Measurements from ENCODE around the gene SURF2.

DNA sequence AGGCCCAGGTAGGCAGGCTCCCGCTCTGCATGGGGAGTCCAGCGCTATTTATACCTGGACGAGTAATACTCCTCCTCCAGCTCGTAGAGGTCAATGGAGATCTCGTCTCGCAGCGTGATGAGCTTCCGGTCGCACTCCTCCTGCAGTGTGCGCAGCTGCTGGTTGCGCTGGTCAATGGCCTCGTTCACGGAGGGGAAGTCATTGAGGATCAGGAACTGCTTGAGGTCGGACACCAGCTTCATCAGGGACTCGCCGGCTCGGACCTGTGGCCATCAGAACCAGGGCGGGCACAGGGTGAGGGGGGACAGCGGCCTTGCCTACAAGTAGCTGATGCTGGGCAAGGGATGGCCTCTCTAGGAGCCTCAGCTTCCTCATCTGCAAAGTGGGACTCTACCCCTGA lies 12.3 kb upstream of the SURF2 start:
- TF ChIP-seq, protein P1, sequence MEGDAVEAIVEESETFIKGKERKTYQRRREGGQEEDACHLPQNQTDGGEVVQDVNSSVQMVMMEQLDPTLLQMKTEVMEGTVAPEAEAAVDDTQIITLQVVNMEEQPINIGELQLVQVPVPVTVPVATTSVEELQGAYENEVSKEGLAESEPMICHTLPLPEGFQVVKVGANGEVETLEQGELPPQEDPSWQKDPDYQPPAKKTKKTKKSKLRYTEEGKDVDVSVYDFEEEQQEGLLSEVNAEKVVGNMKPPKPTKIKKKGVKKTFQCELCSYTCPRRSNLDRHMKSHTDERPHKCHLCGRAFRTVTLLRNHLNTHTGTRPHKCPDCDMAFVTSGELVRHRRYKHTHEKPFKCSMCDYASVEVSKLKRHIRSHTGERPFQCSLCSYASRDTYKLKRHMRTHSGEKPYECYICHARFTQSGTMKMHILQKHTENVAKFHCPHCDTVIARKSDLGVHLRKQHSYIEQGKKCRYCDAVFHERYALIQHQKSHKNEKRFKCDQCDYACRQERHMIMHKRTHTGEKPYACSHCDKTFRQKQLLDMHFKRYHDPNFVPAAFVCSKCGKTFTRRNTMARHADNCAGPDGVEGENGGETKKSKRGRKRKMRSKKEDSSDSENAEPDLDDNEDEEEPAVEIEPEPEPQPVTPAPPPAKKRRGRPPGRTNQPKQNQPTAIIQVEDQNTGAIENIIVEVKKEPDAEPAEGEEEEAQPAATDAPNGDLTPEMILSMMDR (IDR thresholded peaks at IDR 0.05): no peak
- TF ChIP-seq POLR2AphosphoS5 (IDR thresholded peaks at IDR 0.05) (no peak), POLR2A (IDR thresholded peaks at IDR 0.05) (no peak)
